HEK293T (cell line): ENCODE data around the gene ZNF385B.
"Not testable (repeated sequence)": the region's sequence is repeated elsewhere in the genome, so short reads cannot be mapped to it uniquely, and the experiment has no call there.

Experiments
- CTCF ChIA-PET: fragments of 350-600 bp; formaldehyde crosslinking; extraction: SDS; loops from one replicate; lab custom pipeline; 2021; ENCODE audit warnings: antibody characterized with exemption, inconsistent platforms; lab: Yijun Ruan, JAX
- POLR2A ChIA-PET: fragments of 350-600 bp; formaldehyde crosslinking; extraction: SDS; loops from one replicate; lab custom pipeline; 2020; ENCODE audit warnings: antibody characterized with exemption, inconsistent platforms; lab: Yijun Ruan, JAX
- DNase-seq: peaks from one replicate; pipeline ENCODE4 v3.0.0; 2012; ENCODE audit warnings: mixed read lengths; ENCODE audit errors: extremely low spot score
- ARNT ChIP-seq: fragments of 450-650 bp; IDR thresholded peaks from 2 replicates; pipeline ENCODE4 v1.6.1; 2017; ENCODE audit warnings: mild to moderate bottlenecking
- BHLHE40 ChIP-seq: fragments of 450-650 bp; IDR thresholded peaks from 2 replicates; pipeline ENCODE4 v1.6.1; 2016; ENCODE audit warnings: mild to moderate bottlenecking, moderate library complexity, borderline replicate concordance
- CTBP1 ChIP-seq: fragments of 450-650 bp; IDR thresholded peaks from 2 replicates; pipeline ENCODE4 v1.6.1; 2016; ENCODE audit warnings: borderline replicate concordance
- ELF4 ChIP-seq: fragments of 450-650 bp; IDR thresholded peaks from 2 replicates; pipeline ENCODE4 v1.6.1; 2017; ENCODE audit warnings: antibody characterized with exemption
- FOXA1 ChIP-seq: fragments of 450-650 bp; IDR thresholded peaks from 2 replicates; pipeline ENCODE4 v1.6.1; 2016; ENCODE audit warnings: mild to moderate bottlenecking
- FOXK2 ChIP-seq: fragments of 450-650 bp; IDR thresholded peaks from 2 replicates; pipeline ENCODE4 v1.6.1; 2016; ENCODE audit warnings: mild to moderate bottlenecking
- FOXM1 ChIP-seq: fragments of 450-650 bp; IDR thresholded peaks from 2 replicates; pipeline ENCODE4 v1.6.1; 2017; ENCODE audit warnings: mild to moderate bottlenecking, borderline replicate concordance
- HDGF ChIP-seq: fragments of 450-650 bp; IDR thresholded peaks from 2 replicates; pipeline ENCODE4 v1.6.1; 2017; ENCODE audit warnings: antibody characterized with exemption, borderline replicate concordance
- L3MBTL2 ChIP-seq: fragments of 450-650 bp; conservative IDR thresholded peaks from 2 replicates; pipeline ENCODE4 v1.6.1; 2016; ENCODE audit warnings: mild to moderate bottlenecking
- LEF1 ChIP-seq: fragments of 450-650 bp; IDR thresholded peaks from 2 replicates; pipeline ENCODE4 v1.6.1; 2017; ENCODE audit warnings: mild to moderate bottlenecking, borderline replicate concordance
- NFRKB ChIP-seq: fragments of 450-650 bp; IDR thresholded peaks from 2 replicates; pipeline ENCODE4 v1.6.1; 2016; ENCODE audit warnings: mild to moderate bottlenecking, moderate library complexity
- SP1 ChIP-seq: fragments of 450-650 bp; IDR thresholded peaks from 2 replicates; pipeline ENCODE4 v1.6.1; 2017
- SUZ12 ChIP-seq: fragments of 450-650 bp; IDR thresholded peaks from 2 replicates; pipeline ENCODE4 v1.6.1; 2016; ENCODE audit warnings: mild to moderate bottlenecking
- TARDBP ChIP-seq: fragments of 450-650 bp; IDR thresholded peaks from 2 replicates; pipeline ENCODE4 v1.6.1; 2016
- ZNF384 ChIP-seq: fragments of 450-650 bp; IDR thresholded peaks from 2 replicates; pipeline ENCODE4 v1.6.1; 2016
- TF ChIP-seq, protein P1 (sequence below): fragments of 450-650 bp; IDR thresholded peaks from 2 replicates; pipeline ENCODE4 v1.6.1; 2016

The ZNF385B gene

DNA sequence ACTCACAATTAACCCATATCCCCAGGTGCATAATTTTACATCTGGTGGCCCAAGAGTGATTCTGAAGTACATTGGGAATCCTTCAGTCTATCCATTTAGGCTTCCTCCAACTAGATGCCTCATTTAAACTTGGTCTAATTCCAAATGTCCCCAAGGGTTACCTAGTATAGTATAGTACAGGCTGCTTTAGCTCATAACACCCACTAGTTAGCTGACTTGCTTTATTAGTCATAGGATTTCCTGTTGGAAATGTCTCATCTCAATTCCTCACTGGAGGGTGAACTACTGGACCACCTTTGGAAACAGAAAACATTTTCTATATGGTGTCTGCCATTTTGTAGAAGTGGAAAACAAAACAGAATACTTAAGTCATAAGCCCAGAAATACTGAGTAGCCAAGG, 394.3 kb downstream of the ZNF385B start:
- DNase-seq: no peak
- TF ChIP-seq ARNT (no peak), HDGF (no peak), ELF4 (no peak), SUZ12 (no peak), TARDBP (no peak), ZNF384 (no peak), SP1 (no peak), NFRKB (no peak)
- TF ChIP-seq, protein P1, sequence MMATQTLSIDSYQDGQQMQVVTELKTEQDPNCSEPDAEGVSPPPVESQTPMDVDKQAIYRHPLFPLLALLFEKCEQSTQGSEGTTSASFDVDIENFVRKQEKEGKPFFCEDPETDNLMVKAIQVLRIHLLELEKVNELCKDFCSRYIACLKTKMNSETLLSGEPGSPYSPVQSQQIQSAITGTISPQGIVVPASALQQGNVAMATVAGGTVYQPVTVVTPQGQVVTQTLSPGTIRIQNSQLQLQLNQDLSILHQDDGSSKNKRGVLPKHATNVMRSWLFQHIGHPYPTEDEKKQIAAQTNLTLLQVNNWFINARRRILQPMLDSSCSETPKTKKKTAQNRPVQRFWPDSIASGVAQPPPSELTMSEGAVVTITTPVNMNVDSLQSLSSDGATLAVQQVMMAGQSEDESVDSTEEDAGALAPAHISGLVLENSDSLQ: no peak
- POLR2A ChIA-PET: no interaction called here
- CTCF ChIA-PET: no interaction called here

DNA sequence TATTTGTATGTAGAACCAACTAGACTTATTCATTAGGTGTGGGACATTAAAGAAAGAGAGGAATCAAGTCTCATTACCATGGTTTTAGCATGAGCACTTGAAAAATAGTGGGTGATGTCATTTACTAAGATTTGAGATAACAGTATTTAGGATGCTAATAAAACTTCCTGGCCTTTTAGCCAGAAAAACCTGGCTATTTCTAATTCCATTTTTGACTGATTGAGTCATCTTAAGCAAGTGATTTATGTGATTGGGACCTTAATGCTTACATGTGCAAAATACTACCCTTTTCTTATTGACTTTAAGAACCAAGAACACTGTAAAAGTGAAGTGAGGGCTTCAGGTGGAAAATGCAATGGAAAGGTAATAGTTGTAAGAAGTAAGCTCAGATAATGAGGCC, 400.0 kb downstream of the ZNF385B start:
- ChIA-PET POLR2A (no interaction called here), CTCF (no interaction called here)
- TF ChIP-seq ARNT: no peak
- no peak for TF ChIP-seq BHLHE40
- TF ChIP-seq FOXM1: no peak
- no peak for TF ChIP-seq SP1
- no peak for TF ChIP-seq ELF4
- no peak for TF ChIP-seq CTBP1
- TF ChIP-seq HDGF: no peak
- TF ChIP-seq L3MBTL2: no peak
- TF ChIP-seq FOXA1: no peak
- no peak for TF ChIP-seq NFRKB
- no peak for TF ChIP-seq TARDBP
- TF ChIP-seq, protein P1: no peak
- no peak for TF ChIP-seq FOXK2
- no peak for TF ChIP-seq ZNF384
- no peak for TF ChIP-seq SUZ12
- TF ChIP-seq LEF1: no peak
- DNase-seq: no peak

DNA sequence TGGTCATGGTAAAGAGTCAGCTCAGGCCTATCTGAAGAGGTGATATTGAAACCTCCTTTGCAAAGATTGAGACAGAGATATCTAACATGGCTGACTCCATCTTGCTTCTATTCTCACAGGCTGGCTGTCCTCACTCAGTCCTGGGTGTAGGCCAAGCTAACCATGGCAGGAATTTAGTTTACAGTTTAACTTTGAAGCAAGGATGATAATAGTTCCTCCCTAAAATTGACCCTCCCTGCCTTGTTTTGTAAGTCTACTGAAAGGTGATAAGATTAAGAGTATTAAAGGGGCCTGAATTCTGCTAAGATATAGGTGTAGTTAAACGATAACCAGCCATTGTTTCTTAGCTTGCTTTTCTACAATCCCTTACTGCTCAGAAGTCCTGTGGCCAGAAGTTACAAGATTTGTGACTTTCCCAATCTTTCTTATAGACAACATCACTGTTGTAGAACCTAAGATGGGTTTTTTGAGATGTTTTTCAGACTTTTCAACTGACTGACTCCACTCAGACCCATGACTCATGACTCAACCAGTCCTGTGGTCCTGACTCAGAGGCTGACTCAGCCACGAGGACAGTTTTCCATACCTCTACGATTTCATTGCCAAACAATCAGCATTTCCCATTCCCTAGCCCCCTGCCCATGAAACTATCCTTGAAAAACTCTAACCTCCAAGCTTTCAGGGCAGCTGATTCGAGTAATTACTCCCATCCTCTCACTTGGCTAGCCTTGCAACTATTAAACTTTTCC, 401.1 kb downstream of the ZNF385B start:
- ChIA-PET CTCF (no interaction called here), POLR2A (no interaction called here)
- no peak for TF ChIP-seq CTBP1
- no peak for TF ChIP-seq HDGF
- no peak for TF ChIP-seq TARDBP
- no peak for DNase-seq

DNA sequence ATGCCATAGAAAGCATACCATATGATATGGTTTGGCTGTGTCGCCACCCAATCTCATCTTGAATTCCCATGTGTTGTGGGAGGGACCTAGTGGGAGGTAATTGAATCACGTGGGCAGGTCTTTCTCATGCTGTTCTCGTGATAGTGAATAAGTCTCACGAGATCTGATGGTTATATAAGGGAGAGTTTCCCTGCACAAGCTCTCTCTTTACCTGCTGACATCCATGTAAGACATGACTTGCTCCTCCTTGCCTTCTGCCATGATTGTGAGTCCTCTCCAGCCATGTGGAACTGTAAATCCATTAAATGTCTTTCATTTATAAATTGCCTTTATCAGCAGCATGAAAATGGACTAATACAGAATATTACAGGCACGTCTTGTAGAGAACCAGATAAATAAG, 403.3 kb downstream of the ZNF385B start:
- POLR2A ChIA-PET, CTCF ChIA-PET, DNase-seq: not testable (repeated sequence)

DNA sequence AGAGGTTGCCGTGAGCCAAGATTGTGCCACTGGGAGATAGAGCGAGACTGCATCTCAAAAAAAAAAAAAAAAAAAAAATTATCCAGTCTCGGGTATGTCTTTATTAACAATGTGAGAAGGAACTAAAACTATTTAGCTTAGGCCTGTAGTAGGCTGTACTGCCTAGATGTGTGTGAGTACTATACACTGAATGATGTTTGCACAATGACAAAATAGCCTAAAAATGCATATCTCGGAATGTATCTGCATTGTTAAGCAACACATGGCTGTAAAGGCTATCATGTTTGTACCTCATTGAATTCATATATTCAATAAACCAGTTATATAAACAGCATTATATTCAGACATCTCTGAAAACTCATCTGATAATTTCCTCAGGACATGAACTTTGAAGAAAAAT, 405.6 kb downstream of the ZNF385B start:
- DNase-seq: no peak
- CTCF ChIA-PET: no interaction called here
- TF ChIP-seq, protein P1: no peak
- TF ChIP-seq TARDBP: no peak
- no peak for TF ChIP-seq ELF4
- POLR2A ChIA-PET: no interaction called here

DNA sequence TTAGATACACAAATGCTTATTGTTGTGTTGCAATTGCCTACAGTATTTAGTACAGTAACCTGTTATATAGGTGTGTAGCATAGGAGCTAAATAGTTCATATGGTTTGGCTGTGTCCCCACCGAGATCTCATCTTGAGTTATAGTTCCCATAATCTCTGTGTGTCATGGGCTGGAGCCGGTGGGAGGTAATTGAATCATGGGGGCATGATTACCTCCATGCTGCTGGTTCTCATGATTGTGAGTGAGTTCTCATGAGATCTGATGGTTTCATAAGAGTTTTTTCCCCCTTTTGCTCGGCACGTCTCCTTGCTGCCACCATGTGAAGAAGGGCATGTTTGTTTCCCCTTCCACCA, 406.3 kb downstream of the ZNF385B start:
- POLR2A ChIA-PET: no interaction called here
- no peak for DNase-seq
- CTCF ChIA-PET: no interaction called here
- TF ChIP-seq FOXK2 (no peak), NFRKB (no peak), SUZ12 (no peak), ZNF384 (no peak)

DNA sequence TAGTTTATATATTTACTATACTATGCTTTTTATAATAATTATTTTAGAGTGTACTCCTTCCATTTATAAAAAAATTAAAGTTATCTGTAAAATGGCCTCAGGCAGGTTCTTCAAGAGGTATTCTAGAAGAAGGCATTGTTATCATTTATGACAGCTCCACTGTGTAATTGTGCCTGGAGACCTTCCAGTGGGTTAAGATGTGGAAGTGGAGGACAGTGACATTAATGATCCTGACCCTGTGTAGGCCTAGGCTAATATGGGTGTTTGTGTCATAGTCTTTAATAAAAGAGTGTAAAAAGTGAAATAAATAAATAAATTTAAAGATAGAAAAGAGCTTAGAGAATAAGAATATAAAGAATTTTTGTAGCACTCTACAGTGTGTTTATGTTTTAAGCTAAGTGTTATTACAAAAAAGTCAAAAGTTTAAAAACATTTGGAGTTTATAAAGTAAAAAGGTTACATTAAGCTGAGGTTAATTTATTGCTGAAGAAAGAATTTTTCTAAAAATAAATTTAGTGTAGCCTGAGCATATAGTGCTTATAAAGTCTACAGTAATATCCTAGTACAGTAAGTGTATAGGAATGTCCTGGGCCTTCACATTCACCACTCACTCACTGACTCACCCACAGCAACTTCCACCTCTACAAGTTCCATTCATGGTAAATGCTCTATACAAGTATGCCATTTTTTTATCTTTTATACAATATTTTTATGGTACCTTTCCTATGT, 406.8 kb downstream of the ZNF385B start:
- POLR2A ChIA-PET: no interaction called here
- TF ChIP-seq HDGF (no peak), NFRKB (no peak), FOXM1 (no peak), TARDBP (no peak), CTBP1 (no peak), FOXA1 (no peak), L3MBTL2 (no peak), LEF1 (no peak), FOXK2 (no peak), ZNF384 (no peak), ELF4 (no peak), SP1 (no peak), SUZ12 (no peak), ARNT (no peak), BHLHE40 (no peak)
- TF ChIP-seq, protein P1: no peak
- CTCF ChIA-PET: no interaction called here
- DNase-seq: no peak
